ENCODE results near the gene DSTN. TPM values are rescaled to one million over a fixed set of nuclear protein-coding genes. Genes with fewer than 3 reads are reported as not detected.

The DSTN gene
- total RNA-seq, result 225 TPM

GRCh38 chr20:17569616-17570346, at the start of gene DSTN:
TSS of gene DSTN (plus strand) at chr20:17570075. CDS start at chr20:17570209, 134 bp downstream.

GRCh38 chr20:17530716-17531664, 38.9 kb upstream of the DSTN start, which contains the start of gene BFSP1:
TSS of gene BFSP1 (minus strand) at chr20:17531379. CDS start at chr20:17531329, 50 bp downstream.

Other genes with a start within 250 kb of the DSTN start
- gene BFSP1, start 38.7 kb upstream of the DSTN start, total RNA-seq, result 676 TPM
- gene RRBP1, start 112.2 kb downstream of the DSTN start, total RNA-seq, result 160 TPM
- gene BANF2, start 129.9 kb downstream of the DSTN start, total RNA-seq, result not detected